ENCODE data around the gene PIGQ. TPM values are rescaled to one million over a fixed set of nuclear protein-coding genes. Genes with fewer than 3 reads are reported as not detected.
A peak's percentile ranks its signal among the peaks of the same experiment; 100 is the strongest.

PIGQ gene
- total RNA-seq, 5 donors from 2014 or later (not counting 1 experiment from before 2014, with no cell fraction given), result 38.2 to 86.9 (median 63.1) TPM

DNA sequence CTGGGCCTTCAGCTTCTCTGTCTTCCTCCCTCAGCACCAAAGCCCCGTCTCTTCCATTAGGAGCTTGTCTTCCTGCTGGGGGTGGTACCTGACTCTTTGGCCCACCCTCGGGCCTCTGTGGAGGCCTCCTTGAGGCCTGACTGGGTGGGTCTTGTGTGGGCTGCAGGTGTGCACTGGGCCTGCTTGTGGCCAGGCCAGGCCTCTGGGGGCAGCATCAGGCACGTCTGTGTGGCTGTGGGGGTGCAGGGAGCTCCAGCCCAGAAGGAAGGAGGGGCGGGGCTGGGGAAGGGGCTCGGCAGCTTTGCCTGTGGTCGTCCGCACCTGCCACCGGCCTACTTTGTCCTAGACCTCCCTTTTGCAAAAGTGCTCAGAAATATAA lies 7.0 kb downstream of the PIGQ start:
- H3K27ac ChIP-seq (ENCODE audit: low read length), result no peak overlapping the region
- WGBS (ENCODE audit: insufficient coverage), result 0% methylated on average over 1 of the region's 8 CpGs
- no peak overlapping the region for H3K4me3 ChIP-seq (ENCODE audit: control insufficient read depth in 1 of 2, extremely low read depth in 1 of 2, low read length in 1 of 2)
- no peaks in the 10 kb centered on the region for H3K27me3 ChIP-seq (replicated peaks in 1 of 2; ENCODE audit: control insufficient read depth in 2 of 2, extremely low read depth in 1 of 2, insufficient read depth in 2 of 2, low read length in 1 of 2)
- H3K4me1 ChIP-seq (ENCODE audit: control insufficient read depth in 1 of 2, extremely low read depth in 1 of 2, insufficient read depth in 2 of 2, low read length in 2 of 2), result peaks cover 0 to 10% of the 10 kb centered on the region in 2 experiments
- Mint-ChIP-seq H3K27ac (no peak overlapping the region), H3K36me3 (no peaks in the 10 kb centered on the region), H3K4me1 (peaks cover 2 to 7% (median 4%) of the 10 kb centered on the region in 3 donors), H3K4me3 (no peak overlapping the region), H3K27me3 (no peaks in the 10 kb centered on the region), H3K9me3 (no peaks in the 10 kb centered on the region)
- H3K36me3 ChIP-seq (ENCODE audit: control insufficient read depth in 2 of 2, extremely low read depth in 1 of 2, insufficient read depth in 1 of 2, low read length in 1 of 2), result peaks cover 2 to 8% of the 10 kb centered on the region in 2 donors
- ChIA-PET CTCF (interaction anchor here in 1 of 2 donors (0.6 to 0.7 kb wide), 2 partner anchors 10 to 184 kb away, joined by 4 to 6 read pairs; partner anchors contain the start of gene NHLRC4), POLR2A (no interaction called here)
- no peaks in the 10 kb centered on the region for H3K9me3 ChIP-seq
- DNase-seq, result no peak
- no peak for ATAC-seq (replicated peaks in 1 of 4)

GRCh38 chr16:577796-578195 lies 8.0 kb downstream of the PIGQ start:
- ChIA-PET POLR2A (no interaction called here), CTCF (no interaction called here)
- 97% methylated on average over 13 of the region's 13 CpGs for WGBS (ENCODE audit: insufficient coverage)

GRCh38 chr16:578232-578869 lies 8.6 kb downstream of the PIGQ start:
- ChIA-PET CTCF (interaction anchor here in 1 of 2 donors (1.0 to 1.1 kb wide), 2 partner anchors 10 to 57 kb away, joined by 3 to 5 read pairs; partner anchors contain the start of gene METTL26), POLR2A (no interaction called here)
- no peak overlapping the region for H3K27ac Mint-ChIP-seq

More at GRCh38 chr16:577796-578195, 8.0 kb downstream of the PIGQ start:
- H3K4me3 Mint-ChIP-seq, result no peak overlapping the region
- peaks cover 0 to 10% of the 10 kb centered on the region in 2 experiments for H3K4me1 ChIP-seq (ENCODE audit: control insufficient read depth in 1 of 2, extremely low read depth in 1 of 2, insufficient read depth in 2 of 2, low read length in 2 of 2)
- no peaks in the 10 kb centered on the region for H3K9me3 Mint-ChIP-seq
- no peaks in the 10 kb centered on the region for H3K27me3 ChIP-seq (replicated peaks in 1 of 2; ENCODE audit: control insufficient read depth in 2 of 2, extremely low read depth in 1 of 2, insufficient read depth in 2 of 2, low read length in 1 of 2)
- H3K36me3 ChIP-seq (ENCODE audit: control insufficient read depth in 2 of 2, extremely low read depth in 1 of 2, insufficient read depth in 1 of 2, low read length in 1 of 2), result peaks cover 2 to 8% of the 10 kb centered on the region in 2 donors
- H3K27me3 Mint-ChIP-seq, result no peaks in the 10 kb centered on the region
- H3K27ac Mint-ChIP-seq, result no peak overlapping the region
- ATAC-seq (replicated peaks in 1 of 4) (no peak), DNase-seq (no peak)
- H3K9me3 ChIP-seq, result no peaks in the 10 kb centered on the region
- no peaks in the 10 kb centered on the region for H3K36me3 Mint-ChIP-seq
- no peak overlapping the region for H3K27ac ChIP-seq (ENCODE audit: low read length)
- H3K4me3 ChIP-seq (ENCODE audit: control insufficient read depth in 1 of 2, extremely low read depth in 1 of 2, low read length in 1 of 2), result no peak overlapping the region
- peaks cover 0 to 3% (median 0%) of the 10 kb centered on the region in 3 donors for H3K4me1 Mint-ChIP-seq

GRCh38 chr16:578870-579405 lies 9.2 kb downstream of the PIGQ start:
- peaks cover under 1 to 8% of the 10 kb centered on the region in 2 donors for H3K36me3 ChIP-seq (ENCODE audit: control insufficient read depth in 2 of 2, extremely low read depth in 1 of 2, insufficient read depth in 1 of 2, low read length in 1 of 2)
- no peaks in the 10 kb centered on the region for H3K36me3 Mint-ChIP-seq
- whole genome bisulfite sequencing (ENCODE audit: insufficient coverage), result 38% methylated on average over 31 of the region's 34 CpGs
- H3K4me1 Mint-ChIP-seq, result peaks cover 0 to 3% (median 0%) of the 10 kb centered on the region in 3 donors
- ATAC-seq (replicated peaks in 1 of 4), result peak; percentile 75 to 92 (median 80)
- no peaks in the 10 kb centered on the region for H3K9me3 ChIP-seq
- peak in 32 of 35 experiments; percentile 28 to 81 (median 50) for DNase-seq
- H3K4me1 ChIP-seq (ENCODE audit: control insufficient read depth in 1 of 2, extremely low read depth in 1 of 2, insufficient read depth in 2 of 2, low read length in 2 of 2), result peaks cover 0 to 10% of the 10 kb centered on the region in 2 experiments
- no peaks in the 10 kb centered on the region for H3K27me3 Mint-ChIP-seq
- H3K27ac ChIP-seq (ENCODE audit: low read length), result no peak overlapping the region
- CTCF ChIA-PET, result interaction anchor here in 1 of 2 donors (1.0 to 1.1 kb wide), 2 partner anchors 10 to 57 kb away, joined by 3 to 5 read pairs; partner anchors contain the start of gene METTL26
- H3K9me3 Mint-ChIP-seq, result no peaks in the 10 kb centered on the region
- H3K27ac Mint-ChIP-seq, result no peak overlapping the region
- H3K4me3 ChIP-seq (ENCODE audit: control insufficient read depth in 1 of 2, extremely low read depth in 1 of 2, low read length in 1 of 2), result no peak overlapping the region
- no peaks in the 10 kb centered on the region for H3K27me3 ChIP-seq (replicated peaks in 1 of 2; ENCODE audit: control insufficient read depth in 2 of 2, extremely low read depth in 1 of 2, insufficient read depth in 2 of 2, low read length in 1 of 2)
- POLR2A ChIA-PET, result no interaction called here
- no peak overlapping the region for H3K4me3 Mint-ChIP-seq

More at GRCh38 chr16:578232-578869, 8.6 kb downstream of the PIGQ start:
- Histone ChIP-seq H3K4me3 (ENCODE audit: control insufficient read depth in 1 of 2, extremely low read depth in 1 of 2, low read length in 1 of 2) (no peak overlapping the region), H3K36me3 (ENCODE audit: control insufficient read depth in 2 of 2, extremely low read depth in 1 of 2, insufficient read depth in 1 of 2, low read length in 1 of 2) (peaks cover 2 to 8% of the 10 kb centered on the region in 2 donors), H3K27me3 (replicated peaks in 1 of 2; ENCODE audit: control insufficient read depth in 2 of 2, extremely low read depth in 1 of 2, insufficient read depth in 2 of 2, low read length in 1 of 2) (no peaks in the 10 kb centered on the region), H3K9me3 (no peaks in the 10 kb centered on the region), H3K27ac (ENCODE audit: low read length) (no peak overlapping the region), H3K4me1 (ENCODE audit: control insufficient read depth in 1 of 2, extremely low read depth in 1 of 2, insufficient read depth in 2 of 2, low read length in 2 of 2) (peaks cover 0 to 10% of the 10 kb centered on the region in 2 experiments)
- no peak overlapping the region for H3K4me3 Mint-ChIP-seq
- peaks cover 0 to 3% (median 0%) of the 10 kb centered on the region in 3 donors for H3K4me1 Mint-ChIP-seq
- no peaks in the 10 kb centered on the region for H3K27me3 Mint-ChIP-seq
- DNase-seq, result no peak
- ATAC-seq (replicated peaks in 1 of 4), result no peak
- no peaks in the 10 kb centered on the region for H3K36me3 Mint-ChIP-seq
- no peaks in the 10 kb centered on the region for H3K9me3 Mint-ChIP-seq
- 92% methylated on average over 12 of the region's 24 CpGs for WGBS (ENCODE audit: insufficient coverage)

DNA sequence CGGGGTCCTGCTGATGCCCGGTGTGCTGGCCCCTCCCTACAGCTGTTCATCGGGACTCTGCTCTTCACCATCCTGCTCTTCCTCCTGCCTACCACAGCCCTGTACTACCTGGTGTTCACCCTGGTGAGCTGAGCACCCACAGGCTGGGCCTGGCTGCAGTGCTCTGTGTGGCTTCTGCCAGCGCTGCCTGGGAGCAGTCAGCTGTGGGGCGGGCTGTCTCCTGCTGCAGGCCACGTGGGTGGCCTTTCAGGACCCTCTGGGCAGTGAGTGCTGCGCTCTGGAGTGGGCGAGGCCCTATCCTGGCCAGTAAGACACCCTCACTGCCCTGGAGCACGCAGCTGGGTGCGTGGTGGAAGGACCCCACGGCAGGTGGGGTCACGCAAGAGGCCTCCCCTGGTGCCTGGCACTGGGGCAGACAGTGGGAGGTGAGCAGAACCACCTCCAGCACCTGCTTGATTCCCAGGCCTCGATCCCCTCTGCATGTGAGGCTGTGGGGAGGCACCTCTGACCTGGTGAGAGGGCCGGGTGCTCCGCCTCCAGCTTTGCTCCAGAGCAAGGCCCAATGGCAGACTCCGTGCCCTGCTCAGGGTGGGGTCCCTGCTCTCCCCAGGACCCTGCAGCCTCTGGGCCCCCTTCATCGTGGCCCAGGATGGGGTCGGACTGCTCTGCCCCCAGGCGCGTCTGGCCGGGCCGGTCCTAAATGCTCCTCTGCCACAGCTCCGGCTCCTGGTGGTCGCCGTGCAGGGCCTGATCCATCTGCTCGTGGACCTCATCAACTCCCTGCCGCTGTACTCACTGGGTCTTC lies 10.6 kb downstream of the PIGQ start:
- Mint-ChIP-seq H3K36me3 (no peaks in the 10 kb centered on the region), H3K27ac (no peak overlapping the region), H3K9me3 (no peaks in the 10 kb centered on the region), H3K4me3 (no peak overlapping the region), H3K27me3 (no peaks in the 10 kb centered on the region), H3K4me1 (peaks cover 0 to 3% (median 0%) of the 10 kb centered on the region in 3 donors)
- no peak for ATAC-seq (replicated peaks in 1 of 4)
- WGBS (ENCODE audit: insufficient coverage), result 92% methylated on average over 27 of the region's 27 CpGs
- H3K9me3 ChIP-seq, result no peaks in the 10 kb centered on the region
- H3K27me3 ChIP-seq (replicated peaks in 1 of 2; ENCODE audit: control insufficient read depth in 2 of 2, extremely low read depth in 1 of 2, insufficient read depth in 2 of 2, low read length in 1 of 2), result peaks cover 0 to under 1% of the 10 kb centered on the region in 2 experiments
- no peak overlapping the region for H3K4me3 ChIP-seq (ENCODE audit: control insufficient read depth in 1 of 2, extremely low read depth in 1 of 2, low read length in 1 of 2)
- H3K4me1 ChIP-seq (ENCODE audit: control insufficient read depth in 1 of 2, extremely low read depth in 1 of 2, insufficient read depth in 2 of 2, low read length in 2 of 2), result peaks cover 0 to 12% of the 10 kb centered on the region in 2 experiments
- ChIA-PET CTCF (interaction anchor here in 1 of 2 donors (0.6 kb wide), 1 partner anchor 1331 kb away, joined by 7 read pairs; no protein-coding TSS in a partner anchor), POLR2A (no interaction called here)
- no peak for DNase-seq
- H3K36me3 ChIP-seq (ENCODE audit: control insufficient read depth in 2 of 2, extremely low read depth in 1 of 2, insufficient read depth in 1 of 2, low read length in 1 of 2), result no peaks in the 10 kb centered on the region
- no peak overlapping the region for H3K27ac ChIP-seq (ENCODE audit: low read length)

- Histone ChIP-seq H3K4me3 (ENCODE audit: control insufficient read depth in 1 of 2, extremely low read depth in 1 of 2, low read length in 1 of 2) (no peak overlapping the region), H3K27me3 (replicated peaks in 1 of 2; ENCODE audit: control insufficient read depth in 2 of 2, extremely low read depth in 1 of 2, insufficient read depth in 2 of 2, low read length in 1 of 2) (peaks cover 0 to 4% of the 10 kb centered on the region in 2 experiments), H3K9me3 (no peaks in the 10 kb centered on the region), H3K36me3 (ENCODE audit: control insufficient read depth in 2 of 2, extremely low read depth in 1 of 2, insufficient read depth in 1 of 2, low read length in 1 of 2) (no peaks in the 10 kb centered on the region), H3K4me1 (ENCODE audit: control insufficient read depth in 1 of 2, extremely low read depth in 1 of 2, insufficient read depth in 2 of 2, low read length in 2 of 2) (peaks cover 0 to 14% of the 10 kb centered on the region in 2 experiments), H3K27ac (ENCODE audit: low read length) (no peak overlapping the region)
- ChIA-PET POLR2A (no interaction called here), CTCF (no interaction called here)
- Mint-ChIP-seq H3K27me3 (no peaks in the 10 kb centered on the region), H3K27ac (no peak overlapping the region), H3K36me3 (no peaks in the 10 kb centered on the region), H3K4me3 (no peak overlapping the region), H3K4me1 (peaks cover 0 to 5% (median 3%) of the 10 kb centered on the region in 3 donors), H3K9me3 (no peaks in the 10 kb centered on the region)
- no peak for ATAC-seq (replicated peaks in 1 of 4)
- DNase-seq, result no peak
- WGBS (ENCODE audit: insufficient coverage), result 94% methylated on average over 18 of the region's 19 CpGs
These were observed 11.3 kb downstream of the PIGQ start for GRCh38 chr16:580946-581498.
